ENCODE measurements around the gene SRSF8. TPM values are rescaled to one million over a fixed set of nuclear protein-coding genes. Genes with fewer than 3 reads are reported as not detected.

Gene SRSF8, protein sequence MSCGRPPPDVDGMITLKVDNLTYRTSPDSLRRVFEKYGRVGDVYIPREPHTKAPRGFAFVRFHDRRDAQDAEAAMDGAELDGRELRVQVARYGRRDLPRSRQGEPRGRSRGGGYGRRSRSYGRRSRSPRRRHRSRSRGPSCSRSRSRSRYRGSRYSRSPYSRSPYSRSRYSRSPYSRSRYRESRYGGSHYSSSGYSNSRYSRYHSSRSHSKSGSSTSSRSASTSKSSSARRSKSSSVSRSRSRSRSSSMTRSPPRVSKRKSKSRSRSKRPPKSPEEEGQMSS
- total RNA-seq = 19.7 and 28.9 TPM in 2 replicates

GRCh38 chr11:95066716-95067038 is at the start of gene SRSF8:
Gene SRSF8, plus strand, starts transcription at chr11:95066919. Its CDS starts 308 bp downstream, at chr11:95067227.

GRCh38 chr11:95024958-95025357 is 41.8 kb upstream of the SRSF8 start, which contains the start of gene KDM4E:
Gene KDM4E, plus strand, starts transcription at chr11:95025258. Its CDS starts 300 bp downstream, at chr11:95025558.

DNA sequence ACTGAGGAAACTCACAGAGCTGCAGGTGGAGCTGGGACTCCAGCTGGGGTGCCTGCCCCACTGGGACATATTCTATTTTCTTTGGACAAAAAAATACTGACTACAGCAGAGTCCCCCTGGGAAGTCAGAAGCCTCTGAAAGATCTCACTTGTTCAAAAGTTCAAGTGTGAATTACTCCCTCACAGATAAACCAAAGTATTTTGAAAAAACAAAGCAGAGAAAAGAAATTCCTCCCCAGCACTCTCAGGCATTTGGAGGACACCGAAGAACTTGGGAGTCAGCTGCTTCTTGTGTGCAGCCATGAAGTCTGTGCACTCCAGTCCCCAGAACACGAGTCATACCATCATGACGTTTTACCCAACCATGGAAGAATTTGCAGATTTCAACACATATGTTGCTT is 17.6 kb upstream of the SRSF8 start, which contains the start of gene KDM4F:
TSS of gene KDM4F (plus strand) at position 301 of the 400 bp plus-strand sequence.

GRCh38 chr11:95089620-95090542 is 23.2 kb downstream of the SRSF8 start, which contains the start of gene ENDOD1:
Gene ENDOD1, plus strand, starts transcription at chr11:95089846. Its CDS starts 82 bp downstream, at chr11:95089928.

Other genes starting within 250 kb of the SRSF8 start
- 38.4 and 40.1 TPM in 2 replicates for gene CWC15, start 93.4 kb upstream of the SRSF8 start, total RNA-seq
- gene KDM4D, start 93.2 kb upstream of the SRSF8 start, total RNA-seq = 0.17 and 0.33 TPM in 2 replicates
- gene KDM4E, start 41.7 kb upstream of the SRSF8 start, total RNA-seq = not detected in 2 replicates
- not detected in 2 replicates for gene KDM4F, start 17.5 kb upstream of the SRSF8 start, total RNA-seq
- gene ENDOD1, start 22.9 kb downstream of the SRSF8 start, total RNA-seq = 89.2 and 113 TPM in 2 replicates
- gene SESN3, start 164.3 kb downstream of the SRSF8 start, total RNA-seq = 28.6 and 32.7 TPM in 2 replicates